GM12878 (cell line): Measurements from ENCODE around the gene YARS1. TPM values are rescaled to one million over a fixed set of nuclear protein-coding genes. Genes with fewer than 3 reads are reported as not detected.
A peak's percentile ranks its signal among the peaks of the same experiment; 100 is the strongest.

Experiments
- ATAC-seq: fragments of 200-7000 bp; cut with Tn5 transposase; 3 replicates; pipeline ENCODE4 v1.9.1; 2020; ENCODE audit warnings: mild to moderate bottlenecking, moderate library complexity
- BruUV-seq: library from RNA; stranded (reverse); fragments of 400-500 nt; replicated peaks from 2 replicates; lab custom pipeline; 2021; lab: Mats Ljungman, UMichigan
- CTCF ChIA-PET: fragments of 300-600 bp; sonication (Branson Sonifier 250); formaldehyde crosslinking; extraction: SDS; loops from one replicate; lab custom pipeline; 2021; ENCODE audit warnings: inconsistent platforms; lab: Yijun Ruan, JAX
- POLR2A ChIA-PET: fragments of 350-600 bp; formaldehyde crosslinking; extraction: SDS; loops from one replicate; lab custom pipeline; 2021; ENCODE audit warnings: inconsistent platforms; lab: Charles Lee
- RAD21 ChIA-PET: fragments of 300-600 bp; sonication (Branson Sonifier 250); formaldehyde crosslinking; loops from one replicate; lab custom pipeline; 2023; ENCODE audit warnings: antibody characterized with exemption; ENCODE audit not compliant: unreplicated experiment; lab: Charles Lee
- SMC1A ChIA-PET: fragments of 300-600 bp; sonication (Branson Sonifier 250); formaldehyde crosslinking; loops from one replicate; lab custom pipeline; 2023; ENCODE audit not compliant: unreplicated experiment, uncharacterized antibody; lab: Charles Lee
- DNase-seq: peaks from one replicate; pipeline ENCODE4 v3.0.0-alpha.2; 2011; ENCODE audit warnings: low read depth, low spot score
- FAIRE-seq: peaks from 3 replicates; lab custom pipeline; 2011; peaks lifted over from hg19 to GRCh38; lab: Jason Lieb, UNC
- H2AFZ ChIP-seq: 2 replicates; pipeline ENCODE4 v1.6.0; 2011; ENCODE audit warnings: low read depth, low read length, control low read depth; ENCODE audit not compliant: control insufficient read depth
- H3K27ac ChIP-seq: 2 replicates; pipeline ENCODE4 v1.5.1; 2011; ENCODE audit warnings: control low read depth; ENCODE audit not compliant: control insufficient read depth, insufficient read depth
- H3K27me3 ChIP-seq, 2 experiments: replicated peaks in 1 of 2; 2 replicates each; pipeline versions ENCODE4 v1.6.0 to v1.6.1; 2011; ENCODE audit warnings: low read length in 1 of 2; ENCODE audit not compliant: control insufficient read depth in 2 of 2, insufficient read depth in 2 of 2
- H3K36me3 ChIP-seq, 2 experiments: 2 replicates each; pipeline ENCODE4 v1.5.1; 2011; ENCODE audit warnings: low read length in 1 of 2; ENCODE audit not compliant: control insufficient read depth in 2 of 2, insufficient read depth in 2 of 2
- H3K4me1 ChIP-seq: 2 replicates; pipeline ENCODE4 v1.6.1; 2011; ENCODE audit warnings: mild to moderate bottlenecking, low read length, moderate library complexity, mixed read lengths; ENCODE audit not compliant: control insufficient read depth, insufficient read depth
- H3K4me2 ChIP-seq: 2 replicates; pipeline ENCODE4 v1.6.0; 2011; ENCODE audit warnings: control low read depth; ENCODE audit not compliant: control insufficient read depth, insufficient read depth
- H3K4me3 ChIP-seq: fragments of 200-600 bp; sonication (generic); 2 replicates; pipeline ENCODE4 v1.5.1; 2016
- H3K79me2 ChIP-seq: 2 replicates; pipeline ENCODE4 v1.6.0; 2011; ENCODE audit warnings: low read length; ENCODE audit not compliant: control insufficient read depth, insufficient read depth
- H3K9ac ChIP-seq: 2 replicates; pipeline ENCODE4 v1.8.0; 2011; ENCODE audit warnings: low read length, control low read depth, mixed read lengths; ENCODE audit not compliant: control insufficient read depth, insufficient read depth
- H3K9me3 ChIP-seq: replicated peaks from 3 replicates; pipeline ENCODE4 v1.5.1; 2011; ENCODE audit warnings: mild to moderate bottlenecking, low read length; ENCODE audit not compliant: control insufficient read depth, insufficient read depth
- H4K20me1 ChIP-seq: 2 replicates; pipeline ENCODE4 v1.6.0; 2011; ENCODE audit not compliant: control insufficient read depth, insufficient read depth
- E2F8 ChIP-seq: fragments of 450-650 bp; IDR thresholded peaks from 2 replicates; pipeline ENCODE4 v1.6.1; 2018; ENCODE audit warnings: mild to moderate bottlenecking, low read depth, moderate library complexity; ENCODE audit not compliant: partially characterized antibody
- HDAC6 ChIP-seq: fragments of 200-600 bp; sonication (generic); IDR thresholded peaks from one replicate; pipeline ENCODE4 v1.8.0; 2017; ENCODE audit warnings: antibody characterized with exemption; ENCODE audit not compliant: unreplicated experiment
- MTA3 ChIP-seq: IDR thresholded peaks from 2 replicates; pipeline ENCODE4 v1.6.1; 2012; ENCODE audit warnings: low read length, inconsistent platforms, borderline replicate concordance
- POLR2AphosphoS5 ChIP-seq: IDR thresholded peaks from 2 replicates; pipeline ENCODE4 v1.6.1; 2011; ENCODE audit warnings: mild to moderate bottlenecking, low read length, inconsistent platforms
- SMARCA5 ChIP-seq: fragments of 450-650 bp; IDR thresholded peaks from 2 replicates; pipeline ENCODE4 v1.6.1; 2017; ENCODE audit warnings: mild to moderate bottlenecking
- WGBS: methylation state at CpG from one replicate; pipeline ENCODE4 v1.1.6; 2016; ENCODE audit warnings: low lambda C conversion rate; ENCODE audit not compliant: insufficient replicate concordance, insufficient coverage; ENCODE audit errors: missing lambda C conversion rate; 5-methylcytosine and 5-hydroxymethylcytosine counted together
- in situ Hi-C: fragments of 300-500 bp; cut with MboI; formaldehyde crosslinking; loops from 9 replicates; pipeline ENCODE4 v1.14.3; 2018; ENCODE audit warnings: mixed read lengths
- intact Hi-C: fragments of 100-400 bp; cut with micrococcal nuclease; formaldehyde crosslinking; loops from one replicate; pipeline ENCODE4 v1.14.2; 2022; ENCODE audit not compliant: unreplicated experiment
- polyA plus RNA-seq, 11 experiments: library from polyadenylated mRNA; depleted of rRNA in 4 of 11; unstranded in 6 of 11; stranded (reverse) in 5 of 11; fragments of >200 nt; fragmentation: Nextera tagmentation in 4 of 11; fragmentation: Illumina TruSeq in 1 of 11; extraction: Ambion mirVana in 4 of 11; extraction: Trizol in 1 of 11; gene quantifications; 1 replicate in 1 of 11; 2 replicates in 10 of 11; pipeline versions ENCODE4 v1.2.1 to v1.2.3, GENCODE V29; 2011 to 2016; ENCODE audit warnings: inconsistent platforms in 2 of 11, missing spikeins in 2 of 11, low read depth in 1 of 11
- total RNA-seq, 4 experiments: library from RNA; depleted of rRNA in 3 of 4; stranded (reverse); fragments of >200 nt in 3 of 4; fragmentation: Illumina TruSeq in 1 of 4; extraction: Trizol in 1 of 4; gene quantifications; 2 replicates each; pipeline versions ENCODE4 v1.2.1 to v1.2.3, GENCODE V29; 2013 to 2021
- TF ChIP-seq, protein P1 (sequence below): fragments of 450-650 bp; IDR thresholded peaks from 2 replicates; pipeline ENCODE4 v1.6.1; 2017; ENCODE audit warnings: mild to moderate bottlenecking, moderate library complexity
- TF ChIP-seq, protein P2 (sequence below): fragments of 450-650 bp; IDR thresholded peaks from 2 replicates; pipeline ENCODE4 v1.6.1; 2017; ENCODE audit warnings: antibody characterized with exemption, mild to moderate bottlenecking, moderate library complexity

The YARS1 gene
- total and polyA plus RNA-seq, 10 of the 15 experiments (the other 5 are each of a cell fraction or from before 2014, with no cell fraction given), result 39.9 to 202 (median 136) TPM

GRCh38 chr1:32816676-32817158 lies 441 bp downstream of the YARS1 start:
- peak overlapping the region; percentile 90 for H3K4me3 ChIP-seq
- H4K20me1 ChIP-seq, result no peaks in the 10 kb centered on the region; the same call in 1 of the 2 replicates
- H3K27me3 ChIP-seq, result no peaks in the 10 kb centered on the region
- peak overlapping the region; percentile 100 for H3K9ac ChIP-seq
- H3K4me1 ChIP-seq, result peaks cover 24% of the 10 kb centered on the region
- POLR2A ChIA-PET, result interaction anchor here (0.6 to 2.9 kb wide), 4 partner anchors 10 to 27 kb away, joined by 3 to 14 read pairs (median 4); no protein-coding TSS in a partner anchor
- in situ Hi-C loops, result no loop called here
- DNase-seq (no peak), FAIRE-seq (no peak), ATAC-seq (peak; percentile 10)
- CTCF ChIA-PET, result interaction anchor here (1.2 to 1.4 kb wide), 2 partner anchors 43 to 104 kb away, joined by 3 read pairs; no protein-coding TSS in a partner anchor
- H3K9me3 ChIP-seq, result no peaks in the 10 kb centered on the region; the same call in 2 of the 3 replicates
- H3K4me2 ChIP-seq, result peak overlapping the region; percentile 49
- intact Hi-C loops, result loop anchor here (5.0 kb wide), 1 partner anchor 56 kb away; the partner anchor contains the start of gene FNDC5
- H2AFZ ChIP-seq, result peak overlapping the region; percentile 69
- SMC1A ChIA-PET, result interaction anchor here (1.2 to 1.3 kb wide), 2 partner anchors 58 to 105 kb away, joined by 3 to 4 read pairs; no protein-coding TSS in a partner anchor
- H3K27ac ChIP-seq, result peak overlapping the region; percentile 100
- RAD21 ChIA-PET, result no interaction called here
- TF ChIP-seq, protein P1, sequence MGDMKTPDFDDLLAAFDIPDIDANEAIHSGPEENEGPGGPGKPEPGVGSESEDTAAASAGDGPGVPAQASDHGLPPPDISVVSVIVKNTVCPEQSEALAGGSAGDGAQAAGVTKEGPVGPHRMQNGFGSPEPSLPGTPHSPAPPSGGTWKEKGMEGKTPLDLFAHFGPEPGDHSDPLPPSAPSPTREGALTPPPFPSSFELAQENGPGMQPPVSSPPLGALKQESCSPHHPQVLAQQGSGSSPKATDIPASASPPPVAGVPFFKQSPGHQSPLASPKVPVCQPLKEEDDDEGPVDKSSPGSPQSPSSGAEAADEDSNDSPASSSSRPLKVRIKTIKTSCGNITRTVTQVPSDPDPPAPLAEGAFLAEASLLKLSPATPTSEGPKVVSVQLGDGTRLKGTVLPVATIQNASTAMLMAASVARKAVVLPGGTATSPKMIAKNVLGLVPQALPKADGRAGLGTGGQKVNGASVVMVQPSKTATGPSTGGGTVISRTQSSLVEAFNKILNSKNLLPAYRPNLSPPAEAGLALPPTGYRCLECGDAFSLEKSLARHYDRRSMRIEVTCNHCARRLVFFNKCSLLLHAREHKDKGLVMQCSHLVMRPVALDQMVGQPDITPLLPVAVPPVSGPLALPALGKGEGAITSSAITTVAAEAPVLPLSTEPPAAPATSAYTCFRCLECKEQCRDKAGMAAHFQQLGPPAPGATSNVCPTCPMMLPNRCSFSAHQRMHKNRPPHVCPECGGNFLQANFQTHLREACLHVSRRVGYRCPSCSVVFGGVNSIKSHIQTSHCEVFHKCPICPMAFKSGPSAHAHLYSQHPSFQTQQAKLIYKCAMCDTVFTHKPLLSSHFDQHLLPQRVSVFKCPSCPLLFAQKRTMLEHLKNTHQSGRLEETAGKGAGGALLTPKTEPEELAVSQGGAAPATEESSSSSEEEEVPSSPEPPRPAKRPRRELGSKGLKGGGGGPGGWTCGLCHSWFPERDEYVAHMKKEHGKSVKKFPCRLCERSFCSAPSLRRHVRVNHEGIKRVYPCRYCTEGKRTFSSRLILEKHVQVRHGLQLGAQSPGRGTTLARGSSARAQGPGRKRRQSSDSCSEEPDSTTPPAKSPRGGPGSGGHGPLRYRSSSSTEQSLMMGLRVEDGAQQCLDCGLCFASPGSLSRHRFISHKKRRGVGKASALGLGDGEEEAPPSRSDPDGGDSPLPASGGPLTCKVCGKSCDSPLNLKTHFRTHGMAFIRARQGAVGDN, result no peak
- TF ChIP-seq HDAC6 (peak; percentile 11), SMARCA5 (peak; percentile 47; the same call in 1 of the 2 replicates), POLR2AphosphoS5 (0 out of 2 replicates have a peak, but pooled peaks have one; percentile 30), MTA3 (0 out of 2 replicates have a peak, but pooled peaks have one; percentile 0), E2F8 (no peak)
- TF ChIP-seq, protein P2, sequence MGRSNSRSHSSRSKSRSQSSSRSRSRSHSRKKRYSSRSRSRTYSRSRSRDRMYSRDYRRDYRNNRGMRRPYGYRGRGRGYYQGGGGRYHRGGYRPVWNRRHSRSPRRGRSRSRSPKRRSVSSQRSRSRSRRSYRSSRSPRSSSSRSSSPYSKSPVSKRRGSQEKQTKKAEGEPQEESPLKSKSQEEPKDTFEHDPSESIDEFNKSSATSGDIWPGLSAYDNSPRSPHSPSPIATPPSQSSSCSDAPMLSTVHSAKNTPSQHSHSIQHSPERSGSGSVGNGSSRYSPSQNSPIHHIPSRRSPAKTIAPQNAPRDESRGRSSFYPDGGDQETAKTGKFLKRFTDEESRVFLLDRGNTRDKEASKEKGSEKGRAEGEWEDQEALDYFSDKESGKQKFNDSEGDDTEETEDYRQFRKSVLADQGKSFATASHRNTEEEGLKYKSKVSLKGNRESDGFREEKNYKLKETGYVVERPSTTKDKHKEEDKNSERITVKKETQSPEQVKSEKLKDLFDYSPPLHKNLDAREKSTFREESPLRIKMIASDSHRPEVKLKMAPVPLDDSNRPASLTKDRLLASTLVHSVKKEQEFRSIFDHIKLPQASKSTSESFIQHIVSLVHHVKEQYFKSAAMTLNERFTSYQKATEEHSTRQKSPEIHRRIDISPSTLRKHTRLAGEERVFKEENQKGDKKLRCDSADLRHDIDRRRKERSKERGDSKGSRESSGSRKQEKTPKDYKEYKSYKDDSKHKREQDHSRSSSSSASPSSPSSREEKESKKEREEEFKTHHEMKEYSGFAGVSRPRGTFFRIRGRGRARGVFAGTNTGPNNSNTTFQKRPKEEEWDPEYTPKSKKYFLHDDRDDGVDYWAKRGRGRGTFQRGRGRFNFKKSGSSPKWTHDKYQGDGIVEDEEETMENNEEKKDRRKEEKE, result no peak
- peaks cover 96% of the 10 kb centered on the region for H3K79me2 ChIP-seq
- under 1% methylated on average over 15 of the region's 15 CpGs for WGBS
- TSS peak; percentile 86 for BruUV-seq
- peaks cover 0 to 4% of the 10 kb centered on the region in 2 experiments; a peak in 2 of 4 replicates for H3K36me3 ChIP-seq
